Measurements from ENCODE around the gene DSG3.

The DSG3 gene

GRCh38 chr18:31407649-31408048 is 39.9 kb upstream of the DSG3 start:
- Histone ChIP-seq H3K79me2 (ENCODE audit: insufficient read depth, low read length) (no peaks in the 10 kb centered on the region), H2AFZ (ENCODE audit: low read length) (no peak overlapping the region), H3K36me3 (ENCODE audit: insufficient read depth, low read length) (no peaks in the 10 kb centered on the region), H3K4me1 (ENCODE audit: insufficient read depth, low read length, poor library complexity, severe bottlenecking) (no peaks in the 10 kb centered on the region), H4K20me1 (ENCODE audit: insufficient read depth, low read length, poor library complexity, severe bottlenecking) (no peaks in the 10 kb centered on the region), H3K9me3 (ENCODE audit: insufficient read depth, low read depth, low read length) (no peaks in the 10 kb centered on the region), H3K4me2 (ENCODE audit: low read depth, low read length, poor library complexity, severe bottlenecking) (no peak overlapping the region), H3K4me3 (ENCODE audit: low read length, poor library complexity, severe bottlenecking) (no peak overlapping the region), H3K9me2 (replicated peaks; ENCODE audit: low read depth, low read length) (no peaks in the 10 kb centered on the region), H3K9ac (ENCODE audit: low read depth, low read length, poor library complexity, severe bottlenecking) (no peak overlapping the region), H3K27me3 (ENCODE audit: insufficient read depth, low read length, poor library complexity, severe bottlenecking) (no peaks in the 10 kb centered on the region), H3F3A (ENCODE audit: low read depth) (no peaks in the 10 kb centered on the region)
- TF ChIP-seq CTCF (conservative IDR thresholded peaks at IDR 0.05; ENCODE audit: low read length) (no peak), EZH2phosphoT487 (IDR thresholded peaks at IDR 0.05; ENCODE audit: borderline replicate concordance) (no peak)

GRCh38 chr18:31409276-31409675 is 38.3 kb upstream of the DSG3 start:
- Histone ChIP-seq H4K20me1 (ENCODE audit: insufficient read depth, low read length, poor library complexity, severe bottlenecking) (no peaks in the 10 kb centered on the region), H2AFZ (ENCODE audit: low read length) (no peak overlapping the region), H3K9ac (ENCODE audit: low read depth, low read length, poor library complexity, severe bottlenecking) (no peak overlapping the region), H3K9me2 (replicated peaks; ENCODE audit: low read depth, low read length) (no peaks in the 10 kb centered on the region), H3K4me2 (ENCODE audit: low read depth, low read length, poor library complexity, severe bottlenecking) (no peak overlapping the region), H3F3A (ENCODE audit: low read depth) (no peaks in the 10 kb centered on the region), H3K9me3 (ENCODE audit: insufficient read depth, low read depth, low read length) (no peaks in the 10 kb centered on the region), H3K4me3 (ENCODE audit: low read length, poor library complexity, severe bottlenecking) (no peak overlapping the region), H3K4me1 (ENCODE audit: insufficient read depth, low read length, poor library complexity, severe bottlenecking) (no peaks in the 10 kb centered on the region), H3K36me3 (ENCODE audit: insufficient read depth, low read length) (no peaks in the 10 kb centered on the region), H3K79me2 (ENCODE audit: insufficient read depth, low read length) (no peaks in the 10 kb centered on the region), H3K27me3 (ENCODE audit: insufficient read depth, low read length, poor library complexity, severe bottlenecking) (no peaks in the 10 kb centered on the region)
- TF ChIP-seq CTCF (conservative IDR thresholded peaks at IDR 0.05; ENCODE audit: low read length) (no peak), EZH2phosphoT487 (IDR thresholded peaks at IDR 0.05; ENCODE audit: borderline replicate concordance) (no peak)

- Histone ChIP-seq H3K4me1 (ENCODE audit: insufficient read depth, low read length, poor library complexity, severe bottlenecking) (no peaks in the 10 kb centered on the region), H3K36me3 (ENCODE audit: insufficient read depth, low read length) (no peaks in the 10 kb centered on the region), H2AFZ (ENCODE audit: low read length) (no peak overlapping the region), H3K27me3 (ENCODE audit: insufficient read depth, low read length, poor library complexity, severe bottlenecking) (no peaks in the 10 kb centered on the region), H3K4me2 (ENCODE audit: low read depth, low read length, poor library complexity, severe bottlenecking) (no peak overlapping the region), H3K79me2 (ENCODE audit: insufficient read depth, low read length) (no peaks in the 10 kb centered on the region), H3K4me3 (ENCODE audit: low read length, poor library complexity, severe bottlenecking) (no peak overlapping the region), H3F3A (ENCODE audit: low read depth) (no peaks in the 10 kb centered on the region), H3K9me3 (ENCODE audit: insufficient read depth, low read depth, low read length) (no peaks in the 10 kb centered on the region), H3K9ac (ENCODE audit: low read depth, low read length, poor library complexity, severe bottlenecking) (no peak overlapping the region), H3K9me2 (replicated peaks; ENCODE audit: low read depth, low read length) (no peaks in the 10 kb centered on the region), H4K20me1 (ENCODE audit: insufficient read depth, low read length, poor library complexity, severe bottlenecking) (no peaks in the 10 kb centered on the region)
- TF ChIP-seq CTCF (conservative IDR thresholded peaks at IDR 0.05; ENCODE audit: low read length) (no peak), EZH2phosphoT487 (IDR thresholded peaks at IDR 0.05; ENCODE audit: borderline replicate concordance) (no peak)
Measured at GRCh38 chr18:31410716-31411483, 36.6 kb upstream of the DSG3 start.

Data from Loucy (cell line).